Measurements from ENCODE around the gene ABR.
A peak's percentile ranks its signal among the peaks of the same experiment; 100 is the strongest.
"Not testable (repeated sequence)": the region's sequence is repeated elsewhere in the genome, so short reads cannot be mapped to it uniquely, and the experiment has no call there.

ABR gene

GRCh38 chr17:1000597-1001461 is 179.0 kb downstream of the ABR start:
- DNase-seq (ENCODE audit: extremely low read depth in 1 of 2, low read depth in 1 of 2): no peak

GRCh38 chr17:998111-998510 is 181.7 kb downstream of the ABR start:
- DNase-seq (ENCODE audit: extremely low read depth in 1 of 2, low read depth in 1 of 2): no peak

- DNase-seq (ENCODE audit: extremely low read depth in 1 of 2, low read depth in 1 of 2): peak; percentile 81 to 86
Observed at GRCh38 chr17:996554-997344, 183.0 kb downstream of the ABR start, which contains the start of gene TIMM22. TIMM22 (plus strand) TSS chr17:997129; CDS start chr17:997143, 14 bp downstream.

DNA sequence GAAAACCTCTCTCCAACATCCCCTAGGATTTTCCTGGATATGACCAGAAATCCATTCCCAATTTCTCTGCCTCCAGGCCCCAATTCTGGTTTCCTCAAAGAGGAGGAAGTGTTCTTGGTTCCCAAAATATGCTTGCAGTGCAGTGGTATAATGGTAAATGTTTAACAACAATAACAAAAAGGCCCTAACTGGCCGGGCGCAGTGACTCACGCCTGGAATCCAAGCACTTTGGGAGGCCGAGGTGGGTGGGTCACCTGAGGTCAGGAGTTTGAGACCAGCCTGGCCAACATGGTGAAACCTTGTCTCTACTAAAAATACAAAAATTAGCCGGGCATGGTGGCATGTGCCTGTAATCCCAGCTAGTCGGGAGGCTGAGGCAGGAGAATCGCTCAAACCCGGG is 184.5 kb downstream of the ABR start:
- not testable (repeated sequence) for DNase-seq (ENCODE audit: extremely low read depth in 1 of 2, low read depth in 1 of 2)

DNA sequence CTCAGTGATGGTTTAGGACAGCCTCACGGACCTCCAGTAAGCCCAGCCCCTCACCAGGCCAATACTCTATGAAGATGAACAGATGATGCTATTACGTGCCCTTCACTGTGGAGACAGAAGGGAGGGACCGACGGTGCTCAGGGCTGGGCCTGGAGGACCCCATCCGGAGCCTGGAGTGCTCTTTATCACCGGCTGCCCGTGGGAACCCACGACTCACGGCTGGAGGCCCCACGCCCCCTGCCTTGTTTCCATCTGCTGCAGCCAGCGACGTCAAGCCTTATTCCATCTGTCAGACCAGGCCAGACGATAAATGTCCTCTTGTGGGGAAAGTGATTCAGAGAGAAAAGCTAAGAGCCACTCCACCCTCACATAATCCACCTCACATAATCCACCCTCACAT is 186.8 kb downstream of the ABR start:
- DNase-seq (ENCODE audit: extremely low read depth in 1 of 2, low read depth in 1 of 2): no peak

- no peak for DNase-seq (ENCODE audit: extremely low read depth in 1 of 2, low read depth in 1 of 2)
Observed at GRCh38 chr17:988561-988960, 191.2 kb downstream of the ABR start.

DNA sequence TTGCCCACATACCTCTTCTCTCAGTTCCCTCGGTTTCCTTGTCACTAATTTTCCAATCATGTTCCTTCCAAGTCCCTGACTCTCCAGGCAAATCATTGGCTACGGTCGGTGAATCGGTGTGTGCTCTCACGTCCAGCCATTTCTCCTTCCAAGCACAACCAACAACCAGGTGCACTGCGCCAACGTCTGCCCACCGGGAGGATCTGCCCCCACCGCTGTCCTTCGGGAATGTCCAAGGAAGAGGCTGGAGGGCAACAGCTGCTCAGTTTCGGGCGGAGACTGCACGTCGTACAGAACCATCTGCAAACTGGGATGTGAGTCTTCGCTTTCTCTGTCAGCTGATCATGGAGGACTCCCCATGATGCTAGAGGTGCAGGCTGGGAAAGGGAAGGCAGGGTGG is 191.8 kb downstream of the ABR start:
- no peak for DNase-seq (ENCODE audit: extremely low read depth in 1 of 2, low read depth in 1 of 2)

DNA sequence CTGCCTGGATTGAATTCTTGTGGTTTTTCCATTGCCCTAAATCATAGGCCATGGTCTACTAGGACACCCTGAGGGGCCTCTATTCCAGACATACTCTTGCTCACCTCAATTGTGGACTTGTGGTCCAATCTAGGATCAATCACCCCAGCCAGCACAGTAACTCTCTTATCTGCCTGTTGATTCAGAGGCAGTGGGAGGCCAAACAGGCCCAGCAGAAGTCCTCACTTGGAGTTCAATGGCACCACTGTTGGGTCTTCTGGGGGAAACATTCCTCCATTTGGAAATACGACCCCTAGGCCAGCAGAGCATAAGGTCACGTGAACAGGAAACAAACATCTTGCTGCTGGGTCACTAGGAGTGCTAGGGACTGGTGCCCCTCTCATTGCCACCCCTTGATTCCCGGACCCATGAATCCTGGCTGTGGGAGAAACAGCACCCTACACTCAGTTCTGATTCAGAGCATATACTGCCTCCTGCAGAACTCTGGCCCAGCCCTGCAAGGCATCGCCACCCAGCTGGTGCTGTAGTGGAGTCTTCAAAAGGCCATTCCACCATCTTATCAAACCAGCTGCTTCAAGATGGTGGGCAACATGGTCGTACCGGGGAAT is 193.4 kb downstream of the ABR start:
- no peak for DNase-seq (ENCODE audit: extremely low read depth in 1 of 2, low read depth in 1 of 2)

GRCh38 chr17:983921-984320 is 195.9 kb downstream of the ABR start:
- DNase-seq (ENCODE audit: extremely low read depth in 1 of 2, low read depth in 1 of 2): no peak

GRCh38 chr17:981292-981658 is 198.5 kb downstream of the ABR start:
- DNase-seq (ENCODE audit: extremely low read depth in 1 of 2, low read depth in 1 of 2): no peak

DNA sequence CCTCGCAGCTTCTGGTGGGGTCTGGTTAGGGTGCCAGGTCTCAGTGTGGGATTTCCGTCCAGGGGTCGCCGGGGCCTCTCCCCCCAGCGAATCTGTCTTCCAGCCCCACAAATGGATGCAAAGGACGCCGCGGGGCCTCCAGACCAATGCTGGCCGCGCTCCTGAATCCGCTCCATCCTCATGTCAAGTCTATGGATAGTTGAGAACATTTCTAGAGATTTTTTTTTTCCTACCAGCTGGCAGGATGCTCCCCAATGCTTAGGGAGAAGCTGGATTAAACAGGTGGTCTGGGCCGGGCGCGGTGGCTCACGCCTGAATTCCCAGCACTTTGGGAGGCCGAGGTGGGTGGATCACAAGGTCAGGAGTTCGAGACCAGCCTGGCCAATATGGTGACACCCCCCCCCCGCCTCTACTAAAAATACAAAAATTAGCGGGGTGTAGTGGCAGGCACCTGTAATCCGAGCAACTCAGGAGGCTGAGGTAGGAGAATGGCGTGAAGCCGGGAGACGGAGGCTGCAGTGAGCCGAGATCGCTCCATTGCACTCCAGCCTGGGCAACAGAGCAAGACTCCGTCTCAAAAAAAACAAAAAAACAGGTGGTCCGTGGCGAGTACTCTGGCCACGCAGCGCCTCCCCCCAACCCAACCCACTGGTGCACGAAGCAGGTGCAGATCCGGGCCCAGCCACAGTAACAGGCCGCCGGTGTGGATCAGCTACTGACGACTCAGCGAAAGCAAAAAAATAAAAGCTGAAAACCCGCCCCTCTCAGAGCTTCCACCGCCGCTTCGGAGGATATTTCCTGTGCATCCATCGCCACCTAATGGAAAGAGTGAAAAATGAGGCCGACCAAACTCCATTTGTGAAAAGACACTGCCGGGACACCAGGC is 199.1 kb downstream of the ABR start:
- peak; percentile 40 to 67 for DNase-seq (ENCODE audit: extremely low read depth in 1 of 2, low read depth in 1 of 2)

DNA sequence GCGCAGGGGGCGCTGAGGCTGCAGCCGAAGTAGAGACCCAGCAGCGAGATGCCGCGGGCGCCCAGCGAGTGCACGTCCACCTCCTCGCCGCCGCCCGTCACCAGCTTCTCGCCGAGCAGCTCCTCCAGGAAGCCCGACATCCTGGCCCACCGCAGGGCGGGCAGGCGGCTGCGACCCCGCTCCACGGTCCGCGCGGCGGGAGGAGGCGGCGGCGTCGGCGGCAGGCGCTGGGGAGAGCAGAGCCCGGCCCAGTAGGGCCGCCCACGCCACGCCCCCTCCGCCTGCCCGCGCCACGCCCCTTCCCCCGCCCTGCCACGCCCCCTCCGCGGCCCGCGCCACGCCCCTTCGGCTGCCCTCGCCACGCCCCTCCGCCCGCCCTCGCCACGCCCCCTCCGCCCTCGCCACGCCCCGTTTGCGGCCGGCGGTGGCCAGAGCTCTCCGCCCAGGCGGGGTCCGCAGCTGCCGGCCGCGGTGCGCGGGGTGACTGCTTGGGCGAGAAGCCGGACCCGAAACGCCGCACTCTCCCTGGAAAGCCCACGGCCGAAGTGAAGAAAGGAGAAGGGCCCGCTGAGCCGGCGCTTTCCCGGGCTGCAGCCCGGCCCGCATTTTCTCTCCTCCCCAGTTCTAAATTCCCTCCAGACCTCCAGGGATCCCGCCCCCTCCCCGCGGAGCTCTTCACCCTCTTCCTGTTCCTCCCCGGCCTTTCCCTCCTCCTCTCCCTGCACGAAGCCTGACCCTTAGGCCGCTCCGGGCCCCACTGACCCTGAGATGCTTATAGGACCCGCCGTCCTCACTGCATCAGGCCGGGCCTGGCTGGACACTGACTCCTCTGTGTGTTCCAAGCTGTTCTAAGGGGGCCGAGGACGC is 200.0 kb downstream of the ABR start, which contains the start of gene NXN:
NXN (minus strand) TSS at position 238 of the 867 bp plus-strand sequence.
- DNase-seq (ENCODE audit: extremely low read depth in 1 of 2, low read depth in 1 of 2): peak; percentile 67 to 72

GRCh38 chr17:979212-979538 is 200.6 kb downstream of the ABR start:
- no peak for DNase-seq (ENCODE audit: extremely low read depth in 1 of 2, low read depth in 1 of 2)

DNA sequence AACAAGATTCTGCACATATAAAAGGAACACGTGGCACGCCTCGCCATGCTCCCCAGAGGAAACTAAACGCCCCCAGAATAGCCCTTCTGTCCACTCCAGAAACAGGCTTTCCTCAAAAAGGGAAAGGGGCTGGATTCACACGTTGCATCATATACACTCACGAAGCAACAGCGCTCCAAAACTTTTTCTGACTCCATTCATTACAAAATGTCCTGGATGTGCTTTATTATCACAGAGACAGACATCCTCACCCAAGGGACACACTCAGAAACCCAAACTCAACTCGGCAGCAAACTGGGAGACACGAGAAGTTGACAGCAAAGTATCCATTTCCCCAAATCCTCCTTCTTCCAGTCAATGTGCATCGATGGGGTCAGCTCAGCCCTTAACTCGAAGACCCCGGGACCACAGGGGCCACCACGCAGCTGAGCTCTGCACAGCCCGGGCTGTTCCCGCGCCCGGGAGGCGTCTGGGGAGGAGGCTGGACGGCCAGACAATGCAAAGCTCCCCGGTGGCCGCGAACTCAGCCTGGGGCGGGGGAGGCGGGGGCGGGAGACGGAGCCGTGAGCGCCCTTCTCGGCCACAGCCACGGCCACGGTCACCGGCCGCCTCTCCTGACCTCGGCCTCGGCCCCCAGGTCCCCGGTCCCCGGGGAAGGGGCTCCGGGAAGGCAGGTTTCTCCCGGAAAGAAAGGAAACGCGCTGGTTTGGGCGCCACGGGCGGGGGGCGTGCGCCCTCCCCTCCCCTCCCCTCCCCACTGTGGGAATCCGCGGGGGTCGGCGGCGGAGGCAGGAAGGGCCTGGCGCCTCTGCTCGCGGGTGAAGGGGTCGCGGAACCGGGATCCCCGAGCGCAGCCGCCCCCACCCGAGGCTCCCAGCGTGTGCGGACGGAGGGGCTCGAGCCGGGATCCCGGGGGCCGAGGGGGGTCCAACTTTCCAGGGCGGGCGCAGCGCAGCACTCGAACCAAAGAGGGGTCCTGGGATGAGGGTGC is 201.4 kb downstream of the ABR start:
- no peak for DNase-seq (ENCODE audit: extremely low read depth in 1 of 2, low read depth in 1 of 2)

DNA sequence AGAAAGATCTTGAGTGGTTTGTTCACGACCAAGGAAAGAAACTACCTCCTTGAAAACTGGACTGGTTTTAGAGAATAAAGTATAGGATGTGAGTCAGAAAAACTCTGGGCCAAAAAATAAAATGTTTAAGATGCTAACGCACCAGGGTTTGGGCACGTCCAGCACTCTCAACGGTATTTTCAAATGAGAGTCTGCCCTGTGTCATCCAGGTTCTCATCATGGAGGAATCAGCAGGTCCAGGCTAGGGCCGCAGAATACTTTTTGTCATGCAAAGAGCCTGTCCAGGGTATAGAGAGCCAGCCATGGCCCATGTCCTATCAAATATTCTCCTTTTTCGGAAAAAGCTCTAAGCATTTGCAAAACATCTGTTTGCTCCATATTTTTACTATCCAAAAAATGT is 202.6 kb downstream of the ABR start:
- no peak for DNase-seq (ENCODE audit: extremely low read depth in 1 of 2, low read depth in 1 of 2)

- DNase-seq (ENCODE audit: extremely low read depth in 1 of 2, low read depth in 1 of 2): no peak
Observed at GRCh38 chr17:976312-976711, 203.5 kb downstream of the ABR start.

DNA sequence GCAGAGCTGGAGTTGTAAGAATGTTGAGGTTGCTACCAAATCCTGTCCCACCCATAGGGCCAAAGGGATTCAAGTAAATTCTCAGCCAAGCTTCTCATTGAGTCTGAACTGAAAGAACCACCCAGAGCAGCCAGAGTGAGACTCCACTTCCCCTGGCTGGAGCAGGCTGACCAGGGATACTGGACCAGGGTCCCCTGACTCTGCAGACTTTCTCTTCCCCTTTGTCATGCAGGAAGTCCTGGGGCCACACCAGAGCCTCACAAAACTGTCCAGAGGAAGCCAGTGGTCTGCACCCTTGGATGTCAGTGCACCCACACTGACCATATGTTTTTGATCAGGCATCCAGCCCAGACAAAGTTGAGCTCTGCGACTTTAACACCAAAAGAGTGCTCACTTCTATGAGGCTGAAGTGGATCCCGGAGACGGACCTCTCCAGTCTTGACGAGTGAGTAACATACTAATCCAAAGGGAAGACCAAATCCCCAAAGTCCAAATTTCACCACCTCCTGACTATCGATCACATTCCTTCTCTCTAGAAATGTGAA is 204.3 kb downstream of the ABR start:
- DNase-seq (ENCODE audit: extremely low read depth in 1 of 2, low read depth in 1 of 2): no peak

DNA sequence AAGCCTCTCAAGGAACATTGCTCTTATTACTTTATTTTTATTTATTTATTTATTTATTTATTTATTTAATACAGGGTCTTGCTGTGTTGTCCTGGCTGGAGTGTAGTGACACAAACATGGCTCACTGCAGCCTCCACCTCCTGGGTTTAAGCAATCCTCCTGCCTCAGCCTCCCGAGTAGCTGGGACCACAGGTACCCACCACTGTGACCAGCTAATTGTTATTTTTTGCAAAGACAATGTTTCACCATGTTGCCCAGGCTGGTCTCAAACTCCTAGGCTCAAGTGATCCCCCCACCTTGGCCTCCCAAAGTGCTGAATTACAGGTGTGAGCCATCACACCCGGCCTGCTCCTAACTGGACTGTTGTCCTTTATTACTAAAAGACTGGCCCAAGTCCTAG is 205.0 kb downstream of the ABR start:
- DNase-seq (ENCODE audit: extremely low read depth in 1 of 2, low read depth in 1 of 2): not testable (repeated sequence)
